GM19035 (cell line): ENCODE measurements around the gene LRSAM1.

Experiments used
- ATAC-seq: cut with Tn5 transposase; IDR thresholded peaks from one replicate; pipeline ENCODE4 v1.9.1; 2021; ENCODE audit not compliant: unreplicated experiment

Gene LRSAM1

DNA sequence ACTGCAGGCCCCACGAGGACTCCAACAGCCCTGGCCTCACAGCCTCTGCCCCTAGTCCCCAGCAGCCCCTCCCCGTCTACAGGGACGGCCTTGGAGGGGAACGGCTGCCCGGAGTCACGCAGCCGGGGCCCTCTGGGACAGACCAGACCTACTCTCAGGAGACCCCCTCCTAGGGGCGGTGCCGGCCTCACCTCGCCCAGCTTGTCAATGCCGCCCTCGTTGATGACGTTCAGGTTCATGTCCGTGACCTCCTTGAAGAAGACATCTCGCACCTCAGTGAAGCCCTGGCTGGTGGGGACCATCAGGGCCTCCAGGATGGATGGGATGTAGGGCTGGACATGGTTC is 58.6 kb downstream of the LRSAM1 start:
- ATAC-seq = no peak

DNA sequence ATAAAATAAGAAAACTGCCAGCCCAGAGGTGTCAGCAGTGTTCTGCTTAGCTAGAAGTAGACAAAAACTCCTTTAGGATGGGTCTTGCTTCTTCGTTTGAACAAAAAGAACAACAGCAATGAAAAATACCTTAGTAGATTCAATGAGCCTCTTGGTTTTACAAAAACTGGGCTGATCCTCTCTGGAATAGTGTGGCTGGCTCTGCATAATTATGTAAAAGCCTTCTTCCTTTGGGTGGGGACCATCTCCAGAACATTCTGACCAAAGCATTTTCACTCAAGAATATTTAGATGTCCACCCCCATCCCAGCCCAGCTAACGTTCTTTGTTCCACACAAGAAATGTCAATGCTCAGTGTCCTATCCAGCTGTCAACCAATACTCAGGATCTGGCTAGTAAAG is 63.2 kb downstream of the LRSAM1 start:
- no peak for ATAC-seq

DNA sequence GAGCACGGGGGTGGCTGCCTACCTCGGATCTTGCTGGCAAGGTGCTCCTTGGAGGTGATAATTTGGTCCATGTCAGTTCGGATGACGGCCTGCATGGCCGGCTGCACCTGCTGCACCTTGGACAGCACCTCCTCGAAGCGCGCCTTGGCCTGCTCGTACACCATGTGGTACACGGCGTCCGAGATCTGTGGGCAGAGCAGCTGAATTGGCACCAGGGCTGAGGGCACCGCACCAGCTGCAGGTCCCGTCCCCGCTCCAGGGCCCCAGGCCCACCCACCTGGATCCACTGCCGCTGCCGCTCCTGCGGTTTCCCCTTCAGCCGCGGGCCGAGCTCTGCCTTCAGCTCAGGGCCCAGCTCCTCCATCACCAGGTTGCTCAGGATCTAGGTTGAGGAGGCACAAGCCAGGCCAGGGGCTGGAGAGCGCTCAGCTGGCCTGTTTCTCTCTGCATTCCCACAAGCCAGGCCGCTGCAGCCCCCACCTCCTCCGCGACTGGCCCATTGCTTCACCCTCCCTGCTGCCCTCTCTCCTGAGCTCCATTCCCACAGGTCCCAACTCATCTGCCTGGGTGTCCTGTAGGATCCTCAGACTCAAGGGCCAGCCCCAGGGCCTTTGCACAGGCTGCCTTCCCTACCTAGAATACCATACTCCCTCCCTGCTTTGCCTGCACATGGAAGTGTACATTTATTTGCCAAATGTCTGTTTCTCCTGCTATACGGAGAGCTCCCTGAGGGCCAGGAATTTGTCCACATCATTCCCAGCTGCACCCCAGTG is 65.7 kb downstream of the LRSAM1 start:
- ATAC-seq = no peak

- ATAC-seq = no peak
Observed at GRCh38 chr9:127517620-127518019, 66.3 kb downstream of the LRSAM1 start.

DNA sequence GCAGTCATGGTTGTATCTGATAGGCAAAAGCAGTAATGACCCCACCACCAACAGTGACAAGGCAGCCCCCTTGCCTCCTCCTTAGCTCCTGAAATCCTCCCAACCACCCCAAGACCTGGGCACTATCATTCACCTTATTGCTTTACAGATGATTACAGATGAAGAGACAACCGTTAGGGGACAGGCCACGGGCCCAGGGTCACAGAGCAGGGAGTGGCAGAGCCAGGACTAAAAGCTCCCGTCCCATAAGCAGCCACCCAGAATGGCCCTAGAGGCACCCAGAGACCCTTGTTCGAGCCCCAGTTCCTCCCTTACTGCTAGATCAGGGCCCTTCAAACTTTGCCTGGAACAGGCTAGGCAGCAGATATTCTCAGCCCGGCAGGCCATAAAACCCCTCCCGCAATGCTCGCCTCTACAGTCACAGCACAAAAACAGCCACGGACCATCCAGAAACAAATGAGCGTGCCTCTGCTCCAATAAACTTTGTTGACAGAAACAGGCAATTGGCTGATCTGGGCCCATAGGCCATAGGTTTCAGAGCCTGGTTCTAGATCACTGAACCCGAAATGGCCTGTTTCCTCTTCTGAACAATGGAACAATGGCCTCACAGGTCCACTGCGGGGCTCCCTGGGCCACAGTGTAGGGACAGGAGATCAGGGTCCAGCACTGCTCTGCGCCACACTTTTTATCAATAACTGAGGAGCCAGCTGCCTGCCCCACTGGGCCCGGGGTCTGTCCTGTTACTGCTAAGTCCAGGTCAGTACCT is 67.0 kb downstream of the LRSAM1 start:
- no peak for ATAC-seq

DNA sequence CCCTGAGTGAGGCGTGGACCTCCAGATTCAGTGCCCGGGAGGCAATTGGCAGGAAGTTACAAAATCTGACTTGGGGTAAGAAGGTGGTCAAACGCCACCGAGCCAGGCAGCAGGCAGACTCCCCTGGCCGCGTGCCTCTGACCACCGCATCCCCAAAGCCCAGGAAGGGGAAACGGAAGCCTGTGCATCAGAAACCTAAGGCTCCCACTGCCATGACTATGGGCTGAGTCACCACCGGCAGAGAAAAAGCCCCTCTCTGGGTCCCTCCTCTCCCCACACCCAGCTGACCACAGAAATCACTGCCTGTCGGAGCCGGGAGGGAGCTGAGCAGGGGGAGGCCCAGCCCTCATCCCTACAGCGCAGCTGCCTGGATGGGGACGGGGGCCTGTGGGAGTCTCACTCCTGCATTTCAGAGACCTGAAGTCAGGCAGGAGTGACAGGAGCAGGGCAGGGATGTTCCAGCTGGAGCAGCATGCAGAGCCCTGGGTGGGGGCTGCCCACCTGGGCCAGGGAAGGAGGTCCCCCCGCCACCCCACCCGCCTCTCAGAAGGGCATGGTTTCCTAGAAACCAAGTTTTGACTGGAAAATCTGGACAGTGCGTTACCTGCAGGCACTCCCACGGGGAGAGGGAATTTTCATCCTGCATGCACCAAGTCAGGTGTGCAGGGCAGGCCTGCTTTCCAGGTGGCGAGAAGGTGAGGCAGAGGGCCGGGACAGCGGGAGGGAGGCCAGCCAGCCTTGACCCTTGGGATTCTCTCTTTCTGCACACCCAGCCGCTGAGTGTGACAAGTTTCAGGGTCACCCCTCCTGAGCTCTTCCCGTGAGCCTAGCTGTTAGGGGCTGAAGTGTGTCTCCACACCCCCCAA is 68.2 kb downstream of the LRSAM1 start:
- no peak for ATAC-seq

- ATAC-seq = no peak
Observed at GRCh38 chr9:127520941-127521918, 69.9 kb downstream of the LRSAM1 start.

- no peak for ATAC-seq
Observed at GRCh38 chr9:127521919-127522304, 70.6 kb downstream of the LRSAM1 start.

GRCh38 chr9:127522727-127523126 is 71.4 kb downstream of the LRSAM1 start:
- no peak for ATAC-seq

DNA sequence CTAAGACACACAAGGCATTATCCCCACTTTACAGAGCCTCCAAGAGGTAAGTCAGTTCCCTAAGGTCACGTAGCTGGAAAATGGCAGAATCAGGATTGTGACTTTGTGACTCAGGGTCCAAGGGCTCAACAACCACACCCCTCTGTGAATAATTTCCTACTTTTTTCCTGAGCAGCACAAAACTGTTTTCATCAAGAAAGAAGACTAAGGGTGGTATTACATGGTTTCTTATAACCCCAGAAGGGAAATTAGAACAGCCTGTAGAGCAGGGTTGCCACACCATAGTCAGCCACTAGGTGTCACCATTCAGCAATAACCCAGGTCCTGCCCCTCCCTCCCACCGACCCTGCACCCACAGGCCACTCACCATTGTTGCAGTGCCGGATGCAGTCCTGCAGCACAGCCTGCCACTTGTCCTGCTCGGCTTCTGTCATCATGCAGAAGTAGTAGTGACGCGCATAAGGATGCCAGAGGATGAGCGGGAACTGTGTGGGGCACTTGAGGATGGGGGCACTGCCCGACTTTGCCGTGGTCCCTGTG is 72.1 kb downstream of the LRSAM1 start:
- no peak for ATAC-seq

GRCh38 chr9:127524373-127524772 is 73.1 kb downstream of the LRSAM1 start:
- no peak for ATAC-seq

GRCh38 chr9:127525401-127526188 is 74.3 kb downstream of the LRSAM1 start:
- ATAC-seq = no peak

- ATAC-seq = no peak
Observed at GRCh38 chr9:127526655-127527559, 75.6 kb downstream of the LRSAM1 start.

DNA sequence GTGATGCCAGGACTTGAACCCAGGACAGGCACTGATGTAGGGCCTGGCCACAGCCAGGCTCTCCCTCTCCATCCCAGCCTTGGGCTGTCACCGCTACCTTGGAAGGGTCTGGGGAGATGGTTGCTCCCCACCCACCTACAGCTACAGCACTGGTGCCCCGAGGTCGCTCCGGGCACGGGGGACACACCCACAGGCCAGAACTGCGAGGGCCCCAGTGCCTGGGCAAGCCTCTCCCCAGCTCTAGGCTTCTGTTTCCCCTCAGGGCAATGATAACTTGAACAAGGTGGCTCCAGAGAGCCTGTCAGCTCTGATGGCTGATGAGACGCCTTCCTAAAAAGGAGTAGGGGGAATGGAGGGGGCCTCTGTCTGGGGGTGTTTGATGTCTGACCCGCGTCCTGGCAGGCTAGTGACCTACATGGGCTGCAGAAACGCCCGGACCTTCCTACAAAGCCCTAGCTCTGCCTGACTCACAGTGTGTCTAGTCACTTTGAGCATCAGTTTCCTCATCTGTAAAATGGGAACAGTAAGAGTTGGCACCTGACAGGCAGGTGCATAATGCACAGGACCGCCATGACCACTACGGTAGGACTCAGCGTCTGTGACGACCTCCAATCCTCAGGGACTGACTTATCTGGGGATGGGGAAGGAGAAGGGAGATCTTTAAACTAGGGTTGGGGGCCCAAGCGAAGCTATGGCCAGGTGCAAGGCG is 76.4 kb downstream of the LRSAM1 start:
- no peak for ATAC-seq

- ATAC-seq = no peak
Observed at GRCh38 chr9:127528422-127529251, 77.3 kb downstream of the LRSAM1 start.

DNA sequence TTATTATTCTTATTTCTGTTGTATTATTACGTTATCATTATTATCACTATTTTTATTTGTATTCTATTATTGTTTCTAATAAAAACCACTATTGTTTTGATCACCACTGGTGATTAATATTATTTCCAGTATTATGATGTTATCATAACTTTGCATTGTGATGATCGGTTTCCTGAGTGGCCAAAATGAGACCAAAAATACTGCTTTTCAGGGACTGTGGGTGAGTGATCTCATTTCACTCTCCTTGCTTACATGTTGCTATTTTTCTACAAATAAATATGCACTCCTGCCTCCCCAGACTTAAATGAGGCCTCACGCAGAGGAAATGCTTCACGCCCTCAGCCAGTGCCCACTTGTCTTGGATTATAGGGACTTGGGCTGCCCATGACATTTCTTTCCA is 78.4 kb downstream of the LRSAM1 start:
- ATAC-seq = no peak
